GM12878 (cell line): ENCODE measurements around the gene CABLES1. TPM values are rescaled to one million over a fixed set of nuclear protein-coding genes. Genes with fewer than 3 reads are reported as not detected.

Experiments used
- ATAC-seq: fragments of 200-7000 bp; cut with Tn5 transposase; 3 replicates; pipeline ENCODE4 v1.9.1; 2020; ENCODE audit warnings: mild to moderate bottlenecking, moderate library complexity
- BruUV-seq: library from RNA; stranded (reverse); fragments of 400-500 nt; replicated peaks from 2 replicates; lab custom pipeline; 2021; lab: Mats Ljungman, UMichigan
- CTCF ChIA-PET: fragments of 300-600 bp; sonication (Branson Sonifier 250); formaldehyde crosslinking; extraction: SDS; loops from one replicate; lab custom pipeline; 2021; ENCODE audit warnings: inconsistent platforms; lab: Yijun Ruan, JAX
- POLR2A ChIA-PET: fragments of 350-600 bp; formaldehyde crosslinking; extraction: SDS; loops from one replicate; lab custom pipeline; 2021; ENCODE audit warnings: inconsistent platforms; lab: Charles Lee
- RAD21 ChIA-PET: fragments of 300-600 bp; sonication (Branson Sonifier 250); formaldehyde crosslinking; loops from one replicate; lab custom pipeline; 2023; ENCODE audit warnings: antibody characterized with exemption; ENCODE audit not compliant: unreplicated experiment; lab: Charles Lee
- SMC1A ChIA-PET: fragments of 300-600 bp; sonication (Branson Sonifier 250); formaldehyde crosslinking; loops from one replicate; lab custom pipeline; 2023; ENCODE audit not compliant: unreplicated experiment, uncharacterized antibody; lab: Charles Lee
- DNase-seq: peaks from one replicate; pipeline ENCODE4 v3.0.0-alpha.2; 2011; ENCODE audit warnings: low read depth, low spot score
- FAIRE-seq: peaks from 3 replicates; lab custom pipeline; 2011; peaks lifted over from hg19 to GRCh38; lab: Jason Lieb, UNC
- H2AFZ ChIP-seq: 2 replicates; pipeline ENCODE4 v1.6.0; 2011; ENCODE audit warnings: low read depth, low read length, control low read depth; ENCODE audit not compliant: control insufficient read depth
- H3K27ac ChIP-seq: 2 replicates; pipeline ENCODE4 v1.5.1; 2011; ENCODE audit warnings: control low read depth; ENCODE audit not compliant: control insufficient read depth, insufficient read depth
- H3K27me3 ChIP-seq, 2 experiments: replicated peaks in 1 of 2; 2 replicates each; pipeline versions ENCODE4 v1.6.0 to v1.6.1; 2011; ENCODE audit warnings: low read length in 1 of 2; ENCODE audit not compliant: control insufficient read depth in 2 of 2, insufficient read depth in 2 of 2
- H3K36me3 ChIP-seq, 2 experiments: 2 replicates each; pipeline ENCODE4 v1.5.1; 2011; ENCODE audit warnings: low read length in 1 of 2; ENCODE audit not compliant: control insufficient read depth in 2 of 2, insufficient read depth in 2 of 2
- H3K4me1 ChIP-seq: 2 replicates; pipeline ENCODE4 v1.6.1; 2011; ENCODE audit warnings: mild to moderate bottlenecking, low read length, moderate library complexity, mixed read lengths; ENCODE audit not compliant: control insufficient read depth, insufficient read depth
- H3K4me2 ChIP-seq: 2 replicates; pipeline ENCODE4 v1.6.0; 2011; ENCODE audit warnings: control low read depth; ENCODE audit not compliant: control insufficient read depth, insufficient read depth
- H3K4me3 ChIP-seq: fragments of 200-600 bp; sonication (generic); 2 replicates; pipeline ENCODE4 v1.5.1; 2016
- H3K79me2 ChIP-seq: 2 replicates; pipeline ENCODE4 v1.6.0; 2011; ENCODE audit warnings: low read length; ENCODE audit not compliant: control insufficient read depth, insufficient read depth
- H3K9ac ChIP-seq: 2 replicates; pipeline ENCODE4 v1.8.0; 2011; ENCODE audit warnings: low read length, control low read depth, mixed read lengths; ENCODE audit not compliant: control insufficient read depth, insufficient read depth
- H3K9me3 ChIP-seq: replicated peaks from 3 replicates; pipeline ENCODE4 v1.5.1; 2011; ENCODE audit warnings: mild to moderate bottlenecking, low read length; ENCODE audit not compliant: control insufficient read depth, insufficient read depth
- H4K20me1 ChIP-seq: 2 replicates; pipeline ENCODE4 v1.6.0; 2011; ENCODE audit not compliant: control insufficient read depth, insufficient read depth
- EZH2 ChIP-seq: IDR thresholded peaks from 2 replicates; pipeline ENCODE4 v1.6.1; 2012; ENCODE audit warnings: low read depth, mild to moderate bottlenecking, control low read depth, inconsistent platforms, low read length, borderline replicate concordance; ENCODE audit not compliant: control insufficient read depth
- IRF4 ChIP-seq: IDR thresholded peaks from 2 replicates; pipeline ENCODE4 v1.6.1; 2011; ENCODE audit warnings: low read depth, low read length
- MAX ChIP-seq: IDR thresholded peaks from 2 replicates; pipeline ENCODE4 v1.6.1; 2012; ENCODE audit warnings: low read depth, low read length, improper control_type of control experiment
- MEF2A ChIP-seq: IDR thresholded peaks from 2 replicates; pipeline ENCODE4 v1.6.1; 2011; ENCODE audit warnings: low read depth, mild to moderate bottlenecking, low read length, moderate library complexity; ENCODE audit not compliant: insufficient read depth
- MYC ChIP-seq: IDR thresholded peaks from 2 replicates; pipeline ENCODE4 v1.6.1; 2011; ENCODE audit warnings: mild to moderate bottlenecking, low read length, moderate library complexity, inconsistent platforms; ENCODE audit not compliant: insufficient read depth, insufficient replicate concordance, insufficient read length, severe bottlenecking
- NKRF ChIP-seq: fragments of 450-650 bp; conservative IDR thresholded peaks from 2 replicates; pipeline ENCODE4 v1.6.1; 2017; ENCODE audit warnings: mild to moderate bottlenecking, moderate library complexity
- PAX8 ChIP-seq: fragments of 450-650 bp; IDR thresholded peaks from 2 replicates; pipeline ENCODE4 v1.6.1; 2017; ENCODE audit warnings: mild to moderate bottlenecking, moderate library complexity
- RAD21 ChIP-seq: IDR thresholded peaks from 2 replicates; pipeline ENCODE4 v1.6.1; 2011; ENCODE audit warnings: mild to moderate bottlenecking, low read depth, low read length, moderate library complexity; ENCODE audit not compliant: insufficient read depth
- RBBP5 ChIP-seq: fragments of 200-600 bp; sonication (generic); conservative IDR thresholded peaks from 2 replicates; pipeline ENCODE4 v1.6.1; 2016
- RCOR1 ChIP-seq: conservative IDR thresholded peaks from 2 replicates; pipeline ENCODE4 v1.6.1; 2012; ENCODE audit warnings: low read depth, low read length, improper control_type of control experiment
- SP1 ChIP-seq: IDR thresholded peaks from one replicate; pipeline ENCODE4 v1.6.1; 2011; ENCODE audit warnings: low read depth, low read length
- USF2 ChIP-seq: IDR thresholded peaks from 2 replicates; pipeline ENCODE4 v1.6.1; 2011; ENCODE audit warnings: low read depth, low read length, improper control_type of control experiment, borderline replicate concordance
- ZBTB40 ChIP-seq: fragments of 450-650 bp; IDR thresholded peaks from 2 replicates; pipeline ENCODE4 v1.6.1; 2016; ENCODE audit warnings: mild to moderate bottlenecking, moderate library complexity, borderline replicate concordance
- WGBS: methylation state at CpG from one replicate; pipeline ENCODE4 v1.1.6; 2016; ENCODE audit warnings: low lambda C conversion rate; ENCODE audit not compliant: insufficient replicate concordance, insufficient coverage; ENCODE audit errors: missing lambda C conversion rate; 5-methylcytosine and 5-hydroxymethylcytosine counted together
- in situ Hi-C: fragments of 300-500 bp; cut with MboI; formaldehyde crosslinking; loops from 9 replicates; pipeline ENCODE4 v1.14.3; 2018; ENCODE audit warnings: mixed read lengths
- intact Hi-C: fragments of 100-400 bp; cut with micrococcal nuclease; formaldehyde crosslinking; loops from one replicate; pipeline ENCODE4 v1.14.2; 2022; ENCODE audit not compliant: unreplicated experiment
- polyA plus RNA-seq, 11 experiments: library from polyadenylated mRNA; depleted of rRNA in 4 of 11; unstranded in 6 of 11; stranded (reverse) in 5 of 11; fragments of >200 nt; fragmentation: Nextera tagmentation in 4 of 11; fragmentation: Illumina TruSeq in 1 of 11; extraction: Ambion mirVana in 4 of 11; extraction: Trizol in 1 of 11; gene quantifications; 1 replicate in 1 of 11; 2 replicates in 10 of 11; pipeline versions ENCODE4 v1.2.1 to v1.2.3, GENCODE V29; 2011 to 2016; ENCODE audit warnings: inconsistent platforms in 2 of 11, missing spikeins in 2 of 11, low read depth in 1 of 11
- total RNA-seq, 4 experiments: library from RNA; depleted of rRNA in 3 of 4; stranded (reverse); fragments of >200 nt in 3 of 4; fragmentation: Illumina TruSeq in 1 of 4; extraction: Trizol in 1 of 4; gene quantifications; 2 replicates each; pipeline versions ENCODE4 v1.2.1 to v1.2.3, GENCODE V29; 2013 to 2021

The CABLES1 gene
- total and polyA plus RNA-seq, 10 of the 15 experiments (the other 5 are each of a cell fraction or from before 2014, with no cell fraction given) = 2.9 to 27.2 (median 8.2) TPM

- TF ChIP-seq MEF2A (no peak), RCOR1 (no peak), RBBP5 (no peak), USF2 (no peak), NKRF (no peak), IRF4 (no peak), SP1 (no peak)
Observed at GRCh38 chr18:23183411-23184150, 48.3 kb downstream of the CABLES1 start (continued).

GRCh38 chr18:23186781-23187180, 51.5 kb downstream of the CABLES1 start:
- Histone ChIP-seq H3K9me3 (no peaks in the 10 kb centered on the region), H3K4me1 (peaks cover 2% of the 10 kb centered on the region), H3K27ac (no peak overlapping the region), H3K79me2 (peaks cover 10% of the 10 kb centered on the region), H3K9ac (no peak overlapping the region), H2AFZ (no peak overlapping the region), H3K4me3 (no peak overlapping the region), H3K4me2 (no peak overlapping the region), H3K36me3 (peaks cover 12 to 24% of the 10 kb centered on the region in 2 experiments; a peak in 3 of 4 replicates), H4K20me1 (no peaks in the 10 kb centered on the region), H3K27me3 (no peaks in the 10 kb centered on the region)
- FAIRE-seq = no peak
- in situ Hi-C loops = no loop called here
- WGBS = 99% methylated on average over 4 of the region's 4 CpGs
- BruUV-seq = no TSS peak
- POLR2A ChIA-PET = interaction anchor here (1.6 kb wide), 1 partner anchor 12 kb away, joined by 4 read pairs; no protein-coding TSS in a partner anchor
- SMC1A ChIA-PET = interaction anchor here (1.4 to 3.7 kb wide), 3 partner anchors 38 to 225 kb away, joined by 3 to 15 read pairs (median 3); no protein-coding TSS in a partner anchor
- intact Hi-C loops = no loop called here
- RAD21 ChIA-PET = no interaction called here
- ATAC-seq = no peak
- CTCF ChIA-PET = interaction anchor here (1.0 kb wide), 1 partner anchor 21 kb away, joined by 3 read pairs; no protein-coding TSS in a partner anchor
- no peak for DNase-seq
- TF ChIP-seq RAD21 (no peak), EZH2 (no peak), ZBTB40 (no peak), PAX8 (no peak), USF2 (no peak), MAX (no peak), MYC (no peak)
